Activated effector memory CD4-positive, alpha-beta T cell treated with anti-CD3 and anti-CD28 coated beads, Interleukin-2, amount 50 U/mL, for 16 hours (primary cell): ENCODE data around the gene SLX9.

Experiments used
- DNase-seq: peaks from one replicate; pipeline ENCODE4 v3.0.0-alpha.2; 2020

SLX9 gene

GRCh38 chr21:44992608-44993031 is 52.8 kb downstream of the SLX9 start:
- no peak for DNase-seq

GRCh38 chr21:44993321-44994046 is 53.7 kb downstream of the SLX9 start:
- no peak for DNase-seq

- DNase-seq = no peak
These were observed 54.3 kb downstream of the SLX9 start for GRCh38 chr21:44994047-44994694.

GRCh38 chr21:44994695-44995342 is 55.0 kb downstream of the SLX9 start:
- no peak for DNase-seq

GRCh38 chr21:44995343-44995941 is 55.6 kb downstream of the SLX9 start:
- DNase-seq = no peak

GRCh38 chr21:44996096-44996495 is 56.3 kb downstream of the SLX9 start:
- DNase-seq = no peak

GRCh38 chr21:44996501-44996921 is 56.7 kb downstream of the SLX9 start:
- no peak for DNase-seq

GRCh38 chr21:44996983-44997936 is 57.4 kb downstream of the SLX9 start:
- no peak for DNase-seq

- no peak for DNase-seq
These were observed 58.3 kb downstream of the SLX9 start for GRCh38 chr21:44998086-44998620.

GRCh38 chr21:44998621-44999427 is 59.0 kb downstream of the SLX9 start:
- no peak for DNase-seq

- DNase-seq = no peak
These were observed 59.7 kb downstream of the SLX9 start for GRCh38 chr21:44999428-44999971.

GRCh38 chr21:44999972-45000636 is 60.3 kb downstream of the SLX9 start:
- DNase-seq = no peak

GRCh38 chr21:45000637-45001133 is 60.9 kb downstream of the SLX9 start:
- peak; percentile 56 for DNase-seq

GRCh38 chr21:45001134-45002095 is 61.6 kb downstream of the SLX9 start:
- DNase-seq = peak; percentile 49

- DNase-seq = no peak
These were observed 62.8 kb downstream of the SLX9 start for GRCh38 chr21:45002381-45003204.

GRCh38 chr21:45003331-45004058 is 63.7 kb downstream of the SLX9 start:
- DNase-seq = no peak

- no peak for DNase-seq
These were observed 64.2 kb downstream of the SLX9 start for GRCh38 chr21:45004059-45004422.
